Adrenal gland (tissue), 12 donors: ENCODE data around the gene KBTBD3. TPM values are rescaled to one million over a fixed set of nuclear protein-coding genes. Genes with fewer than 3 reads are reported as not detected.

Source experiments
- DNase-seq, 7 donors: peaks; one replicate each; pipeline ENCODE4 v3.0.0-alpha.2; 2019 to 2020
- H3K27ac ChIP-seq, 5 donors: fragments of 200-600 bp; sonication (generic) in 4 of 5; 1 replicate in 3 of 5; 2 replicates in 2 of 5; pipeline versions ENCODE4 v1.5.1 to v1.8.0; 2016 to 2020; ENCODE audit warnings: mild to moderate bottlenecking in 1 of 5
- H3K27me3 ChIP-seq: fragments of 200-600 bp; 2 replicates; pipeline ENCODE4 v1.8.0; 2021
- H3K36me3 ChIP-seq, 2 donors: fragments of 200-600 bp; replicated peaks in 1 of 2; 1 replicate in 1 of 2; 2 replicates in 1 of 2; pipeline versions ENCODE4 v1.5.1 to v1.8.0; 2018 to 2022
- H3K4me1 ChIP-seq, 2 donors: fragments of 200-600 bp; replicated peaks in 1 of 2; 1 replicate in 1 of 2; 2 replicates in 1 of 2; pipeline versions ENCODE4 v1.5.1 to v1.8.0; 2018 to 2021
- H3K4me3 ChIP-seq, 4 donors: fragments of 200-600 bp; sonication (generic) in 3 of 4; one replicate each; pipeline ENCODE4 v1.5.1; 2016 to 2018
- H3K9me3 ChIP-seq, 3 donors: fragments of 200-600 bp; sonication (generic) in 1 of 3; replicated peaks in 1 of 3; 1 replicate in 2 of 3; 2 replicates in 1 of 3; pipeline versions ENCODE4 v1.5.1 to v1.8.0; 2016 to 2021
- POLR2A ChIP-seq, 2 donors: fragments of 450-650 bp; IDR thresholded peaks; one replicate each; pipeline ENCODE4 v1.6.1; 2017; ENCODE audit warnings: antibody characterized with exemption in 2 of 2, mild to moderate bottlenecking in 2 of 2, moderate library complexity in 1 of 2
- WGBS, 4 donors: extraction: QIAGEN DNeasy Blood & Tissue Kit in 2 of 4; methylation state at CpG; one replicate each; pipeline versions ENCODE4 v1.1.5 to v1.1.7; 2013 to 2017; 5-methylcytosine and 5-hydroxymethylcytosine counted together
- intact Hi-C, 2 donors: fragments of 100-400 bp; cut with DNase I; formaldehyde crosslinking; loops; one replicate each; pipeline versions ENCODE4 v1.14.1 to v1.15.0; 2022 to 2023
- polyA plus RNA-seq, 3 donors: library from polyadenylated mRNA; stranded (reverse); fragments of 200-250 nt in 2 of 3; fragments of 350-450 nt in 1 of 3; fragmentation: Illumina TruSeq in 1 of 3; extraction: RNeasy Lipid Tissue Mini Kit (QIAGEN cat#74804) in 1 of 3; gene quantifications; one replicate each; pipeline ENCODE4 v1.2.3, GENCODE V29; 2013 to 2014
- total RNA-seq, 9 donors: library from RNA; depleted of rRNA in 4 of 9; stranded (reverse); fragments of >200 nt in 4 of 9; fragments of 120-200 nt in 1 of 9; fragmentation: NEBNext Ultra II Directional in 1 of 9; extraction: Animal tissue kit (Norgen Biotek cat#: 25700) in 1 of 9; gene quantifications; one replicate each; pipeline versions ENCODE4 v1.1.0 to v1.2.4, GENCODE V29; 2013 to 2023
- TF ChIP-seq, protein P1 (sequence below), 6 experiments: fragments of 450-650 bp in 4 of 6; fragments of 200-600 bp in 2 of 6; sonication (generic) in 1 of 6; IDR thresholded peaks; 1 replicate in 5 of 6; 2 replicates in 1 of 6; pipeline versions ENCODE4 v1.5.1 to v1.8.0; 2016 to 2021; ENCODE audit warnings: antibody characterized with exemption in 6 of 6, mild to moderate bottlenecking in 2 of 6, moderate library complexity in 1 of 6
- donor health status: healthy with polysubstance abuse.
- donor health status: Bipolar disorder and iron deficiency.
- donor health status: DM: yes; HTN: yes; CAD: no.
- donor health status: DM: no; HTN: no; CAD: no.
- donor health status: DM: no; HTN: no; CAD: no.
- donor health status: DM: yes; HTN: yes; CAD: no.

Gene KBTBD3
- total and polyA plus RNA-seq, 12 donors, result 0.97 to 13.3 (median 5.6) TPM

DNA sequence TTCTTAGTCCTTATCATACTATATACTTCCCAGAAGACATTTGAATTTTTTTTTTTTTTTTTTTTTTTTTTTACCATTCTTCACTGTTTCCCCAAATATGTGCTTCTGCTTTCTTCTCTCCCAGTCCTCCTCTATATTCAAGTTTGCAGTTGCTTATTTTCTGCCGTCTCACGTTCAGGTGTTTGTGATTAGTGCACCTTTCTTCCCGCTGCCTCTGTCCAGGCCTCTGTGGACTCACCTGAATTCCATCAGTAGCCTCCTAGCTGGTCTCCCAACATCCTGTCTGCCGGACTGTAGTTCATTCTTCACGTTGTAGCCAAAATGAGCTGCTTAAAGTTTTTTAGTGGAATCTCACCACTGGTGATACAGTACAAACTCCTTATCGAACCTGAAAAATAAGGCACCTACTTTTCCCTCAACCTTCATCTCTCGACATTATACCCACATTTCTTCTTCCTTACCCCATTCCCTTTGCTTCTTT, 54.3 kb downstream of the KBTBD3 start:
- WGBS, 4 donors, result 89 to 95% (median 93%) methylated on average over 7 of the region's 7 CpGs
- Histone ChIP-seq H3K4me3 (peak overlapping the region in 2 of 4 donors; percentile 39 to 97), H3K9me3 (no peaks in the 10 kb centered on the region), H3K4me1 (peaks cover 0 to 24% of the 10 kb centered on the region in 2 donors), H3K36me3 (no peaks in the 10 kb centered on the region), H3K27ac (peak overlapping the region in 3 of 5 donors; percentile 40 to 85 (median 81)), H3K27me3 (no peaks in the 10 kb centered on the region)
- intact Hi-C loops, result loop anchor here in 1 of 2 donors (10.0 kb wide), 1 partner anchor 52 kb away; the partner anchor contains the start of genes AASDHPPT and KBTBD3
- no peak for TF ChIP-seq POLR2A (IDR thresholded peaks at IDR 0.05)
- TF ChIP-seq, protein P1, sequence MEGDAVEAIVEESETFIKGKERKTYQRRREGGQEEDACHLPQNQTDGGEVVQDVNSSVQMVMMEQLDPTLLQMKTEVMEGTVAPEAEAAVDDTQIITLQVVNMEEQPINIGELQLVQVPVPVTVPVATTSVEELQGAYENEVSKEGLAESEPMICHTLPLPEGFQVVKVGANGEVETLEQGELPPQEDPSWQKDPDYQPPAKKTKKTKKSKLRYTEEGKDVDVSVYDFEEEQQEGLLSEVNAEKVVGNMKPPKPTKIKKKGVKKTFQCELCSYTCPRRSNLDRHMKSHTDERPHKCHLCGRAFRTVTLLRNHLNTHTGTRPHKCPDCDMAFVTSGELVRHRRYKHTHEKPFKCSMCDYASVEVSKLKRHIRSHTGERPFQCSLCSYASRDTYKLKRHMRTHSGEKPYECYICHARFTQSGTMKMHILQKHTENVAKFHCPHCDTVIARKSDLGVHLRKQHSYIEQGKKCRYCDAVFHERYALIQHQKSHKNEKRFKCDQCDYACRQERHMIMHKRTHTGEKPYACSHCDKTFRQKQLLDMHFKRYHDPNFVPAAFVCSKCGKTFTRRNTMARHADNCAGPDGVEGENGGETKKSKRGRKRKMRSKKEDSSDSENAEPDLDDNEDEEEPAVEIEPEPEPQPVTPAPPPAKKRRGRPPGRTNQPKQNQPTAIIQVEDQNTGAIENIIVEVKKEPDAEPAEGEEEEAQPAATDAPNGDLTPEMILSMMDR (IDR thresholded peaks at IDR 0.05), result no peak
- DNase-seq, result peak in 1 of 7 donors; percentile 8

- peak within 1 kb of the TSS in 4 of 5 donors; percentile 14 to 86 (median 64) for H3K27ac ChIP-seq
- peaks cover 0 to 24% of the 10 kb centered on the region in 2 donors for H3K4me1 ChIP-seq
- peak within 1 kb of the TSS; percentile 39 to 97 (median 53) for H3K4me3 ChIP-seq
- H3K27me3 ChIP-seq, result no peaks in the 10 kb centered on the region
- TF ChIP-seq, protein P1 (IDR thresholded peaks at IDR 0.05), result peak in 2 of 6 experiments; percentile 19 to 20
- TF ChIP-seq POLR2A (IDR thresholded peaks at IDR 0.05), result peak; percentile 39 to 50
- intact Hi-C loops, result loop anchor here in 1 of 2 donors (10.0 kb wide), 1 partner anchor 53 kb away; the partner anchor contains the start of genes AASDHPPT and KBTBD3
- no peaks in the 10 kb centered on the region for H3K36me3 ChIP-seq
- H3K9me3 ChIP-seq, result no peaks in the 10 kb centered on the region
- 0 to 8% (median 2%) methylated on average over 14 to 48 of the region's 48 CpGs for WGBS, 4 donors
- peak; percentile 99 to 100 (median 100) for DNase-seq
These were observed 55.0 kb downstream of the KBTBD3 start, which contains the start of gene MSANTD4 for GRCh38 chr11:106021967-106022794. Gene MSANTD4 (minus strand): TSS chr11:106022240. CDS start chr11:106010917, 11,323 bp downstream.

DNA sequence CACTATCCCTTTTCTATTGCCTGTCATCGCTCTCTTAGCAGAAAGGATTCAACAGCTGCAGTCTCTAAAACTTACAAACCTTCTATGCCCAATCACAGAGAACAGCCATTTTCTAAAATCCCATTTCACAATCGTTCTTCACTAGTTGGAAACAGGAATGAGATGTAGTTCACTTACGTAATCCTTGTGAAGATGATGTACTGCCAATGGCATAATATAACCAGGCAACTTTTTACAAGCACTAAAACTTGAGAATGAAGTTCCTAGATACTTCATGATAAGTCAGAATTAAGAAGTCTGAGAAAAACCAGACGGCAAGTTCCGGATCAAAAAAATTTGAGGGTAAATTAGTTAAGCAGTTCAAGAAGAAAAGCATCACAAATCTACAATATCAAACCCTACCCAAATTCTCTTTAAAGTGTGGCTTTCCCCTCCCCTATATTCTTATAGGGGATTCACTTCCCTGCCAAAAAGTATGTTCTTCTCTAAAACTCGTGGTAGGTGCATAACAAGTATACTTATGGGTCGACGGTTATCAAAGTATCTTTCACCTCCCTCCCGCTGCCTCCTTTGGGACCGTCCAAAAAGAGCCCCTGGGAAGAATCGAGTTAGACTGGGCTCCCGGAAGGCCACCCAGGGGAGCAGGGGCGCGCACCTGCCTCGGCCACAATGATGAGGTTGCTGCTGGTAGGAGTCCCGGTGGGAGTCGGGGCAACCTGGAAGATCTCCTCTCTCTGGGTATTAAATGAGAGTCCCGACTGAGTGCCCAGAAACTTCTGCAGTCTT, 55.8 kb downstream of the KBTBD3 start:
- Histone ChIP-seq H3K4me1 (peaks cover 0 to 24% of the 10 kb centered on the region in 2 donors), H3K27ac (peak overlapping the region in 4 of 5 donors; percentile 14 to 86 (median 64)), H3K27me3 (no peaks in the 10 kb centered on the region), H3K36me3 (no peaks in the 10 kb centered on the region), H3K4me3 (peak overlapping the region; percentile 39 to 97 (median 53)), H3K9me3 (no peaks in the 10 kb centered on the region)
- 20 to 25% (median 21%) methylated on average over 17 to 18 of the region's 18 CpGs for WGBS, 4 donors
- intact Hi-C loops, result loop anchor here in 1 of 2 donors (10.0 kb wide), 1 partner anchor 53 kb away; the partner anchor contains the start of genes AASDHPPT and KBTBD3
- TF ChIP-seq, protein P1 (IDR thresholded peaks at IDR 0.05), result no peak
- TF ChIP-seq POLR2A (IDR thresholded peaks at IDR 0.05), result no peak
- DNase-seq, result no peak
